Hepatocyte (in vitro differentiated cells): ENCODE measurements around the gene GDPD5.

Experiments used
- EZH2 ChIP-seq: fragments of 200-600 bp; sonication (generic); IDR thresholded peaks from 2 replicates; pipeline ENCODE4 v1.6.1; 2016; ENCODE audit warnings: antibody characterized with exemption, mild to moderate bottlenecking, borderline replicate concordance
- TF ChIP-seq, protein P1 (sequence below): fragments of 200-600 bp; sonication (generic); IDR thresholded peaks from 2 replicates; pipeline ENCODE4 v1.5.1; 2016; ENCODE audit warnings: antibody characterized with exemption, mild to moderate bottlenecking; ENCODE audit not compliant: poor library complexity

DNA sequence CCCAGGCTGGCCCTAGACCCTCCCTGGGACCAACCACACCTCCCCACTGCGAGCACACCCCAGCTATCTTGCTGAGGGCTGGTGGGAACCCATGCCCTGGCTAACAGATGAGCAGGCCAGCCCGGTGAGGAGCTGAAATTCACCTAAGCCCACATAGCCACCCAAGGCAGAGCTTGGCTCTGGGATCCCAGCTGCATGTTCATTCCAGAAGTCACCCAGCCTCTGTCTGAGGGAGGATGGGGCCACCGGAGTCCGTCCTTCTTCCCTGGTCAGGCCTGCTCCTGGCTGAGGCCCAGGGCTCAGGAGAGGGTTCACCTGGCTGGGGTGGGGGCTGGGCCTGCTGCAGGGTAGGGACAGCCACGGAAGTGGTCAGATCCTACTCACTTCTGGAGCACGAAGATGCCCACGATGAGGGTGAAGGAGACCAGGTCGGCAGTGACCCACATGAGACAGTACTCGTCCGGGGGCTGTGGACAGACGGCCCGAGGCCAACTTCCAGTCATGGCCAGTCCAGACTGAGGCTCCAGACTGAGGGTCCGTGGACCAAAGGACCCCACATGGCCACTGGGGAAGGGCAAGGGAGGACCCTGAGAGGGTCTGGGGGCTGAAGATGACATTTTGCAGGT lies 86.1 kb downstream of the GDPD5 start:
- TF ChIP-seq, protein P1, sequence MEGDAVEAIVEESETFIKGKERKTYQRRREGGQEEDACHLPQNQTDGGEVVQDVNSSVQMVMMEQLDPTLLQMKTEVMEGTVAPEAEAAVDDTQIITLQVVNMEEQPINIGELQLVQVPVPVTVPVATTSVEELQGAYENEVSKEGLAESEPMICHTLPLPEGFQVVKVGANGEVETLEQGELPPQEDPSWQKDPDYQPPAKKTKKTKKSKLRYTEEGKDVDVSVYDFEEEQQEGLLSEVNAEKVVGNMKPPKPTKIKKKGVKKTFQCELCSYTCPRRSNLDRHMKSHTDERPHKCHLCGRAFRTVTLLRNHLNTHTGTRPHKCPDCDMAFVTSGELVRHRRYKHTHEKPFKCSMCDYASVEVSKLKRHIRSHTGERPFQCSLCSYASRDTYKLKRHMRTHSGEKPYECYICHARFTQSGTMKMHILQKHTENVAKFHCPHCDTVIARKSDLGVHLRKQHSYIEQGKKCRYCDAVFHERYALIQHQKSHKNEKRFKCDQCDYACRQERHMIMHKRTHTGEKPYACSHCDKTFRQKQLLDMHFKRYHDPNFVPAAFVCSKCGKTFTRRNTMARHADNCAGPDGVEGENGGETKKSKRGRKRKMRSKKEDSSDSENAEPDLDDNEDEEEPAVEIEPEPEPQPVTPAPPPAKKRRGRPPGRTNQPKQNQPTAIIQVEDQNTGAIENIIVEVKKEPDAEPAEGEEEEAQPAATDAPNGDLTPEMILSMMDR, result no peak
- no peak for TF ChIP-seq EZH2
